Inflammatory macrophage (primary cell): ENCODE measurements around the gene VWA7.
"Not testable (repeated sequence)": the region's sequence is repeated elsewhere in the genome, so short reads cannot be mapped to it uniquely, and the experiment has no call there.

Source experiments
- DNase-seq, 2 donors: peaks; one replicate each; pipeline ENCODE4 v3.0.0-alpha.2; 2020 to 2022
- total RNA-seq, 18 experiments: gene quantifications; one replicate each; lab custom pipeline; 2026; ENCODE audit warnings: mixed read lengths in 6 of 18, inconsistent platforms in 2 of 18; lab: John Stamatoyannopoulos, UW

Gene VWA7, protein sequence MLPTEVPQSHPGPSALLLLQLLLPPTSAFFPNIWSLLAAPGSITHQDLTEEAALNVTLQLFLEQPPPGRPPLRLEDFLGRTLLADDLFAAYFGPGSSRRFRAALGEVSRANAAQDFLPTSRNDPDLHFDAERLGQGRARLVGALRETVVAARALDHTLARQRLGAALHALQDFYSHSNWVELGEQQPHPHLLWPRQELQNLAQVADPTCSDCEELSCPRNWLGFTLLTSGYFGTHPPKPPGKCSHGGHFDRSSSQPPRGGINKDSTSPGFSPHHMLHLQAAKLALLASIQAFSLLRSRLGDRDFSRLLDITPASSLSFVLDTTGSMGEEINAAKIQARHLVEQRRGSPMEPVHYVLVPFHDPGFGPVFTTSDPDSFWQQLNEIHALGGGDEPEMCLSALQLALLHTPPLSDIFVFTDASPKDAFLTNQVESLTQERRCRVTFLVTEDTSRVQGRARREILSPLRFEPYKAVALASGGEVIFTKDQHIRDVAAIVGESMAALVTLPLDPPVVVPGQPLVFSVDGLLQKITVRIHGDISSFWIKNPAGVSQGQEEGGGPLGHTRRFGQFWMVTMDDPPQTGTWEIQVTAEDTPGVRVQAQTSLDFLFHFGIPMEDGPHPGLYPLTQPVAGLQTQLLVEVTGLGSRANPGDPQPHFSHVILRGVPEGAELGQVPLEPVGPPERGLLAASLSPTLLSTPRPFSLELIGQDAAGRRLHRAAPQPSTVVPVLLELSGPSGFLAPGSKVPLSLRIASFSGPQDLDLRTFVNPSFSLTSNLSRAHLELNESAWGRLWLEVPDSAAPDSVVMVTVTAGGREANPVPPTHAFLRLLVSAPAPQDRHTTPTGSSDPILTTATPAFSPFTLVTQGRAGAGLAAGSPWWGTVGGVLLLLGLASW
- 0.78 to 5.1 (median 1.2) reads per million in 18 experiments for total RNA-seq

DNA sequence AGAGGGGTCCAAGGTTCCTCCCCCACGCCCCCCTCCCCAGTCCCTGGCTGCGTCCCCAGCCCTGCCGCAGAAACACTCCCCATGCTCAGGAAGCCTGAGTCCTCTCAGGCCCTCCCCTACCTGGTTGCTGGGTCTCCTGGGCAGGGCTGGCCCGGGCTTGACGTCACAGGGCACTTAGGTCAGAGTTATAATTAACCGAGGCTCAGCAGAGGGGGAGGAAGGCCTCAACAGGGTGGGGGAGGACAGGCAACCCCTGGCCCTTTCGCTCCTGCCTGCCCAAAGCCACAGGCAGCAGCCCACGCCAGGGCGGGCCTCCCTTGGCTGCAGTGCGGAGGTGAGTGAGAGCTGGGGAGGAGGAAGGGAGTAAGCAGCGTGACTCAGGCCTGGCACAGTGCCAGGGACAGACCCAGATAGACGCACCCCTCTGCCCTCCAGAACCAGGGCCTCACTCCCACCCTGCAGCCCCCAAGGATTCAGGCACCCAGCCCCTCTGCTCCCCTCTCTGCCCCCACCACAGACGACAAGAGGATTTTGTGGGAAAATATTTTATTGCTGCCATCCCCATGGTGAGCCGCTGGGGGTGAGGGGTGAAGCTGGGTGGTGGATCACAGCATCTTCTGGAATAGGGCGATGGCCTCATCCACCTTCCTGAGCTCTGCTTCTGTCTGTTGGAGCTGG lies at the start of gene VWA7:
VWA7 (minus strand) TSS at position 340 of the 678 bp plus-strand sequence. CDS start 549 bp downstream, outside the sequence.
- peak; percentile 86 to 92 for DNase-seq

DNA sequence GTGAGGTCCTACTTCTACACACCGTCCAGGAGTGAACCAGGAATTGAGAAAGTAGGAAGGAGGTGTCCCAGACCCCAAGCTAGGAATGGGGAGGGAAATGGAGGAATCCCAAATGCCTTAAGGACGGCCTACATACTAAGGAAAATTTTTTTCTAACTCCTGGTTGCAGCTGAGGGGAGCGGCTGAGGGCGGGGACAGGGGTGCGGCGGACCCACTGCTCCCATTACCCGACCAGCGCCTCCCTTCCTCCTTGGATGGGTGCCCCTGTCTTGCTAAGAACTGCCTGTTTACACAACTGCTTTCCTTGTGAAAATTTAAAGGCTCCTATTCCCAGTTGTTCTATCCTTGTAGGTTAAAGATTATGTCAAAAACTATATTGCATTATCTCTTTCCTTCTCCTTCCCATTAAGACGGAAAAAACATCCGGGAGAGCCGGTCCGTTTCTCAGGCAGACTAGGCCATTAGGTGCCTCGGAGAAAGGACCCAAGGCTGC lies 49.7 kb upstream of the VWA7 start:
- DNase-seq = no peak

DNA sequence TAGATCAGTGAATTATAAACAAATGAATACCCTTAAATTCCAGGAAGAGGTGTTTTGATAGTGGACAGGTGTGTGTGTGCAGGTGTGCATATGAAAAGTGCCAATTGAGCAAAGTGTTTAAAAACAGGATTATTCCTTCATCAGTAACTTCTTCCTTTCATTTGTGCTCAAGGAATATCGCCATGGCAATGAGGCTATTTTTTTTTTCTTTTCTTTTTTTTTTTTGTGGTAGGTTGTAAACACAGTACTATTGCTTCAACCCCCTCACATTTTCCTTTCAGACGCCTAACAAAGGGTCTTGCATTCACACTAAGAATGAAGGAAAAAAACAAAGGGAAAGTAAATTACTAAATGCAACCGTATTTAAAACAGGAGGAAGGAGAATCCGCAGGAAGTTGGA lies 48.4 kb upstream of the VWA7 start:
- DNase-seq = no peak

DNA sequence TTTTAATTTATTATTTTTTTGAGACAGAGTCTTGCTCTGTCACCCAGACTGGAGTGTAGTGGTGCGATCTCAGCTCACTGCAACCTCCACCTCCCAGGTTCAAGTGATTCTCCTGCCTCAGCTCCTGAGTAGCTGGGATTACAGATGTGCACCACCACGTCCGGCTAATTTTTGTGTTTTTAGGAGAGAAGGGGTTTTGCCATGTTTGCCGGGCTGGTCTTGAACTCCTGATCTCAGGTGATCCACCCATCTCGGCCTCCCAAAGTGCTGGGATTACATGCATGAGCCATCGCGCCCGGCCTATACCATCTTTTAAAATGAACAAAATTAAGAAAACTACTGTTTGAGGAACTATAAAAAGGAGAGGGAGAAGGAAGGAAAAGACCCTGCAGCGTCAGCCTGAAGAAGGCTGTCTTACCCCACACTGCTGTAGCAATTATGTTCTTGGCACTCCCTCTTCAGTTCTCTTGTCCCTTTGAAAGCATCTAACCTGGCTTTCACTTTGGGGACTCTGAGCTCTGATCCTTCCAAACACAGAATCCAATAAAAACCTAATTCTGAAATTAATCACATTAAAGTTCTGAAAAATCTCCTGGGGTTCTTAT lies 46.6 kb upstream of the VWA7 start:
- DNase-seq = peak in 1 of 2 donors; percentile 39

DNA sequence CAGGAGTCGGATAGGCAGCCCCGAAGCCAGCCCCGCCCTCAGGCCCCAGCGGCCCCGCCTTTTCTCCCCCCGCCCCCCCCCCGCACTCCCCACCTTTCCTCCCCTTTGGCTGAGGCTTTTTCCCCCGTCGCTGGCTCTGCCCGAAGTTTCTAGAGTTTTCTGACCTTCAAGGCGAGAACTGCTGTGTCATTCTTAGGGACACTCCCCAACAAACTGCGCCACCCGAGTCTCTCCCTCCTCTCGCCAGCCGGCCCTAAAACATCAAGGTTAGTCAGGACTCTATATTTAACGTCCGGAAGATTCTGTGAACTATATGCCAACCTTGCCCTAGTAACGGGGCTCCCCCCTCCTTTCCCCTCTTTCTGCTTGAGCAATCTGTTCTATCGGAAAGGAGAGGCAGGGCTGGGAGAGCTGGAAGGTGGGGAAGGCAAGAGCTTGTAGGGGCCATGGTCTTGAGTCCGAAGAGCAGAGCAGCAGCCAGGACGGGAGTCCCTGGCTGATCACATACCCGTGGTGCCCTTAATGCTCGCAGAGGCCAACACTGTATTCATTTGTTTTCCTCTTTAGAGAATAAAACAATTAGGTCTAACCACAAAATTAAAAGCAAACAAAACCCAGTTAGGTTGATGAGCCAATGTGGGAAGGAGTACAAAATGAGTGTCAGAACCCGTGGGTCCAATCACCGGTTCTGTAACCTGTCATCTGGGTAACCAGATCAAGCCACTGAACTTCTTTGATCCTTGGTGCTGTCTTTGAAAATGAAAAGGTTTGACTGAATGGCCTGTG lies 45.1 kb upstream of the VWA7 start:
- peak; percentile 83 to 85 for DNase-seq

DNA sequence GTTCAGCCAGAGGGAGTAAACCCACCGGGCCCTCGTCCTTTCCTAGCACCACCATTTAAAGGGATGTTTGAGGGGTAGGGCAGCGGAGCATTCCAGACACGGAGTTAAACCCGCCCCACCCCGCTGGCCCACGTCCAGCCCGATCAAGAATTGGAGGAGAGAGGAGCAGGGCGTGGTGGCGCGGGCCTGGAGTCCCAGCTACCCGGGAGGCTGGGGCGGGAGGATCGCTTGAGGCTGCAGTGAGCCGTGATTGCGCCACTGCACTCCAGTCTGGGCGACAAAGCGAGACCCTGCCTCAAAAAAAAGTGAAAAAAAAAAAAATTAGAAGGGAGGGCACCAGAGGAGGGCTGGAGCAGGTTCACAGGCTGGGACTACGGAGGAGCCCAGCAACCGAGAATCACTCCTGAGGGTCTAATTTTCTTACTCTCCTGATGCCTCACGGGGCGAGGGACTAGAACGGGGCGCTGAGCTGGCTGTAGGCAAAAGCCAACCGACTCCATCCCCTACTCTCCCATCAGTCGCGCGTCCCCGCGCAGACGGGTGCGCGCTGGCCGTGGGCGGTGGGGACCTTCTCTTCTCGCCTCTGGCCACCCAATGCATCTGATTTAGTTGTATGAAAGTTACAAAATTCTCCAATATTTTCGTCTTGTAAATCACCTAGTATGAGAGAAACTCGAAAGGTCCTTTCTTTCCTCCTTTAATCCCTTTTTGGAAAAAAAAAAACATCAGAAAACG lies 44.3 kb upstream of the VWA7 start:
- DNase-seq = peak; percentile 65 to 74

DNA sequence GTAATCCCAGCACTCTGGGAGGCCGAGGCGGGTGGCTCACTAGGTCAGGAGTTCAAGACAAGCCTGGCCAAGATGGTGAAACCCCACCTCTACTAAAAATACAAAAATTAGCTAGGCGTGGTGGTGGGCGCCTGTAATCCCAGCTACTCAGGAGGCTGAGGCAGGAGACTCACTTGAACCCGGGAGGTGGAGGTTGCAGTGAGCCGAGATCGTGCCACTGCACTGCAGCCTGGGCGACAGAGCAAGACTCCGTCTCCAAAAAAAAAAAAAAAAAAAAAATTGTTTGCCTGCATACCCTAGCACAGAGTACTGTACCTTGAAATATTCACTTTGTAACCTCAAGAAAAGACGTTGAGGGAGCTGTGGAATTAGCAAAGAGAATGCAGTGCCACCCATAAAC lies 43.3 kb upstream of the VWA7 start:
- not testable (repeated sequence) for DNase-seq

DNA sequence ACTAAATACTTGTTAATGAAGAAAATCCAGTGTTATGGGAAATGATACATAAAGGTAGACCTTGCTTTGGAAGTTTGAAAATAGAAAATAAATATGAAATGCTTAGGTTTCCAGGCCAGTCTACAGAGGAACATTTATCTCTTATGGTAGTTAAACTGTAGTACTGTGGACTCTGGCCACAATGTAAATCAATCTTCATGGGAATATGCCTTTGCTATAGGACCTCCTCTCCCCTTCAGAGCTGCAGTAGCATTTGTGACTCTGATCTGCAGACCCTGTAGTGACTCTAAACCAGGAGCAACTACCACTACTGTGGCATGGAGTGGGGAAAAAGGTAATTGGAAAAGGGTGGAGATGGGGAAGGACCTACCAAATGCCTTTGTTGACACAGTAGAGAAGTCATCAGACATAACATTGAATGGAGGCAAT lies 42.8 kb upstream of the VWA7 start:
- no peak for DNase-seq

DNA sequence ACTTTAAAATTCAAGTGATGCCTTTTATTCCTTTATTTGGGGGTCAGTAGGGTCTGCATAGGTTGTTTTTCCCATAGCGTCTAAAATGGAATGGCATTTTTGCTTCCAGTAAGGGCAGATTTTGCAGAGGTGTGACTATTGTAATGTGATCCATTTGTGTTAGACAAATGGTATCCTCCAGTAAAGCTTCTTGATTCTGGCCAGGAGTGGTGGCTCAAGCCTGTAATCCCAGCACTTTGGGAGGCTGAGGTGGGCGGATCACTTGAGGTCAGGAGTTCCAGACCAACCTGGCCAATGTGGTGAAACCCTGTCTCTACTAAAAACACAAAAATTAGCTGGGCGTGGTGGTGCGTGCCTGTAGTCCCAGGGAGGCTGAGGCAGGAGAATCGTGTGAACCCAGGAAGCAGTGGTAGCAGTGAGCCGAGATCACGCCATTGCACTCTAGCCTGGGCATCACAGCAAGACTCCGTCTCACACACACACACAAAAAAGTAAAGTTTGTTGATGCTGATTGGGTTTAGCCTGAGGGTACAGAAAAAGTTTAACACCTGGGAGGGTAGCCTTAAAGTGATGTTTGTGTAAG lies 40.9 kb upstream of the VWA7 start:
- not testable (repeated sequence) for DNase-seq

DNA sequence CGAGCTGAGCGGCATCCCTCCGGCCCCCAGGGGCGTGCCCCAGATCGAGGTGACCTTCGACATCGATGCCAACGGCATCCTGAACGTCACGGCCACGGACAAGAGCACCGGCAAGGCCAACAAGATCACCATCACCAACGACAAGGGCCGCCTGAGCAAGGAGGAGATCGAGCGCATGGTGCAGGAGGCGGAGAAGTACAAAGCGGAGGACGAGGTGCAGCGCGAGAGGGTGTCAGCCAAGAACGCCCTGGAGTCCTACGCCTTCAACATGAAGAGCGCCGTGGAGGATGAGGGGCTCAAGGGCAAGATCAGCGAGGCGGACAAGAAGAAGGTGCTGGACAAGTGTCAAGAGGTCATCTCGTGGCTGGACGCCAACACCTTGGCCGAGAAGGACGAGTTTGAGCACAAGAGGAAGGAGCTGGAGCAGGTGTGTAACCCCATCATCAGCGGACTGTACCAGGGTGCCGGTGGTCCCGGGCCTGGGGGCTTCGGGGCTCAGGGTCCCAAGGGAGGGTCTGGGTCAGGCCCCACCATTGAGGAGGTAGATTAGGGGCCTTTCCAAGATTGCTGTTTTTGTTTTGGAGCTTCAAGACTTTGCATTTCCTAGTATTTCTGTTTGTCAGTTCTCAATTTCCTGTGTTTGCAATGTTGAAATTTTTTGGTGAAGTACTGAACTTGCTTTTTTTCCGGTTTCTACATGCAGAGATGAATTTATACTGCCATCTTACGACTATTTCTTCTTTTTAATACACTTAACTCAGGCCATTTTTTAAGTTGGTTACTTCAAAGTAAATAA lies 40.2 kb upstream of the VWA7 start:
- DNase-seq = peak in 1 of 2 donors; percentile 56

DNA sequence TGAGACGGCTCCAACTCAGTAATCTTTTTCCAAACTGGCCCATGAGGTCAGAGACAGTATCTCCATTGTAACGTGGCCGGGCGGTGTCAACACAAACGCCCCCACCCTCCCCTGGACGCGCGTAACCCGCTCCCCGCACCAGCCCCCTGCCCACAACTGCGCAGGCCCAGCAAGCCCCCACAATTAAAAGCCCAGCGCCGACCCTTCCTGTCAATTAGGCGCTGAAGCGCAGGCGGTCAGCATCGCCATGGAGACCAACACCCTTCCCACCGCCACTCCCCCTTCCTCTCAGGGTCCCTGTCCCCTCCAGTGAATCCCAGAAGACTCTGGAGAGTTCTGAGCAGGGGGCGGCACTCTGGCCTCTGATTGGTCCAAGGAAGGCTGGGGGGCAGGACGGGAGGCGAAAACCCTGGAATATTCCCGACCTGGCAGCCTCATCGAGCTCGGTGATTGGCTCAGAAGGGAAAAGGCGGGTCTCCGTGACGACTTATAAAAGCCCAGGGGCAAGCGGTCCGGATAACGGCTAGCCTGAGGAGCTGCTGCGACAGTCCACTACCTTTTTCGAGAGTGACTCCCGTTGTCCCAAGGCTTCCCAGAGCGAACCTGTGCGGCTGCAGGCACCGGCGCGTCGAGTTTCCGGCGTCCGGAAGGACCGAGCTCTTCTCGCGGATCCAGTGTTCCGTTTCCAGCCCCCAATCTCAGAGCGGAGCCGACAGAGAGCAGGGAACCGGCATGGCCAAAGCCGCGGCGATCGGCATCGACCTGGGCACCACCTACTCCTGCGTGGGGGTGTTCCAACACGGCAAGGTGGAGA lies 38.1 kb upstream of the VWA7 start, which contains the start of the genes HSPA1A and HSPA1L:
HSPA1A (plus strand) TSS at position 519 of the 814 bp plus-strand sequence; CDS start at position 733, 214 bp downstream.
HSPA1L (minus strand) TSS at position 259 of the 814 bp plus-strand sequence. CDS start 3,311 bp downstream, outside the sequence.
- peak; percentile 94 to 95 for DNase-seq

DNA sequence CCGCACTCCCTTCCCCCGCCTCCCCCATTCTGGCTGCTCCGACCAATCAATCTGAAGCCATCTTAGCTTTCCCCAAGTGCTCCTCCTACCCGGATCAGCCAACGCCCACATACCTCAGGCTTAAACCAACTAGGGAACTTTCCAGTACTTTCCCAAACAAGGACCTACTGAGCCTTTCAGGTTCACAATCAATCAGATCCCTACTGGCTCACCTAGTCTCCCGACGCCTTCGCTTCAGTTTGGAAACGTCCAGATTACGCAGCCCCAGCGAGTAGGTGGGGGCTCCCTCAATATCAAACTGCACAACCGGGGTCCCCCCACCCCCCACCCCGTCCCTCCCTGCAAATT lies 37.5 kb upstream of the VWA7 start:
- DNase-seq = peak; percentile 86 to 93

DNA sequence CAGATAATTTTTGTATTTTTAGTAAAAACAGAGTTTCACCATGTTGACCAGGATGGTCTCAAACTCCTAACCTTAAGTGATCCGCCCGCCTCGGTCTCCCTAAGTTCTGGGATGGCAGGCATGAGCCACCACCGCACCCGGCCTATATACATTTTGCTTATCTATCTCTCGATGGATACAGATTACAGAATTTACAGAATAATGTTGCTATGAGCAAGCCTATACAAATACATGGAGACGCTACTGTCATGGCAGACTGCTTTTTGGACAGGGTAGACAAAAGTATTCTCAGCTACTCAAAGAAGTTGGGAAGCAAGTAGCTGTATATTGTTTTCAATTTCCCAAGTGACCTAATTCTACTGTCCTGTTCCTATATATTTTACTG lies 36.3 kb upstream of the VWA7 start:
- DNase-seq = no peak

DNA sequence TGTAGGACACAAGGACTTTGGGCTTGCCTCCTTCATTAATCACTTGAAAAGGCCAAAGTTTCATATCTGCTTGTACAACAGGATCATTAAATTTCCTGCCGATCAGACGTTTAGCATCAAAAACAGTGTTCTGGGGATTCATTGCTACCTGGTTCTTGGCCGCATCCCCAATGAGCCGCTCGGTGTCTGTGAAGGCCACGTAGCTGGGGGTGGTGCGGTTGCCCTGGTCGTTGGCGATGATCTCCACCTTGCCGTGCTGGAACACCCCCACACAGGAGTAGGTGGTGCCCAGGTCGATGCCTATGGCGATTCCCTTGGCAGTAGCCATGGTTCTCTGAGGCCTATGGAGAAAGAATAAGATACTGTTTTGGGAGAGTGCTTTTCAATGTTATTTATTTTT lies 34.5 kb upstream of the VWA7 start:
- no peak for DNase-seq

DNA sequence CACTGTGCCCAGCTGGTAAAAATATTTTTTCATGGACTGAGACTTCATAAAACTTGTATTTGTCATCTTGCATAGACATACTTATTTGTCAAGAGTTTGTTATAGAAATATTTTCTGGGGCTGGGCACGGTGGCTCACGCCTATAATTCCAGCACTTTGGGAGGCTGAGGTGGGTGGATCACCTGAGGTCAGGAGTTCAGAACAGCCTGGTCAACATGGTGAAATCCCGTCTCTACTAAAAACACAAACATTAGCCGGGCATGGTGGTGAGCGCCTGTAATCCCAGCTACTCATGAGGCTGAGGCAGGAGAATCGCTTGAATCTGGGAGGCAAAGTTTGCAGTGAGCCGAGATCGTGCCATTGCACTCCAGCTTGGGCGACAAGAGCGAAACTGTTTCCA lies 31.5 kb upstream of the VWA7 start:
- DNase-seq = not testable (repeated sequence)

DNA sequence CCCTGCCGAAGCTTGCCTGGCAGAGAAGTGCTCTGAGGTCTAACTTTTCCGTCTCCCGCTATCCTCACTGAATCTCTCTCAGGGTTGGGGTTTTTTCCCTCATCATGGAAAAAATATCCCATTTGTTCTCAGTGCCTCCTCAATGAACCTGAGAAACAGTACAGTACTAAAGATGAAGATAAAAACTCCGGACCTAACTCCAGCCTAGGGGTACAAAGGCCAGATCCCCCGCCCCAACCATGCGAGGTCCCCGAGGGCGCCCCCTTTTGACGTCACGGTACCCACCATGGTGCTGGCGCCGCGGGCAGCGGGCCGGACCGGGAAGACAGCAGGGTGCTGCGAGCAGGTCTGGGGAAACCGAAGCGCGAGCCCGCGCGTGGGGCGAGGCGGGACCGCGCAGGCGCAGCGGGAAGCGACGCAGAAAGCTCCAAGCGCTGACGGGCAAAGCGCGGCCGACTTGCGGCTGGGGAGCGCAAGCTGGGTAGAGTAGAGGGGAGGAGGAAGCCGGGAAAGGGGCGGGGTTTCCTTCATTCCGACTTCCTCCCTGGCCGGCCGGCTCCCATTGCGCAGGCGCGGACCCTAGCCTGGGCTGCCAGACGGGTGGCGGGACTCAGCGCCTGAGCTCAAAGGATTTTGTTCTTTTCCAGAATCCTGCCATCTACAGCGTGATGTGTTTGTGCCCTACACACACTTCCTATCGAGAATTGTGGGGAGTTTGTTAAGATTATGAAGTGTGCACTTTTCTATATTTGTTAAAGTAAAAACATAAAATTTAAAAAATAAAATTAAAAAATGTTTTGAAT lies 29.5 kb upstream of the VWA7 start, which contains the start of gene LSM2:
LSM2 (minus strand) TSS at position 497 of the 803 bp plus-strand sequence; CDS start at position 288, 209 bp downstream.
- peak; percentile 98 for DNase-seq

DNA sequence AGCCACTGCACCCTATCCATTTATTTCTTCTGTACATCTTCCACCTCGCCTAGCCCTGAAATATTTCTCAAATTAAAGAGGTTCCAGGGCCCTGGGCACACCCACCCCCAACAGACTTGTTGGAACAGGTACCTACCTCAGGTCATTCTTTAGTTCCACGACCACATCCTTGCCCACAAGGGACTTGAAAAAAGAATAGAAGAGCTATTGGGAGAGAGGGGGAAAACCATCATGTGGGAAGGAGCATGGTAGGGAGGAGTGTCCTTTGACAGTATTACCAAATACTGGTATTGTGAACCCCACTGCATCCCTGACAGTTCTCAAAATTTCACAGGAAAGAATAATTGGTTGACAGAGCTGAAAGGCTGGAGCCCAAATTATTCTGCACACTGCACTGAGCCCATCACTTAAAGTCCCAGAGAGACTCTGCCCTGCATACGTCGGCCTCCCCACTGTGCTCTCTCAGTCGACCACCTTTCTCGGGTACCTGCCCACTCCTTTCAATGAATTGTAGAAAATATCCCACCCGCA lies 28.9 kb upstream of the VWA7 start:
- DNase-seq = no peak
